ENCODE results near the gene RDX.
"Not testable (repeated sequence)": the region's sequence is repeated elsewhere in the genome, so short reads cannot be mapped to it uniquely, and the experiment has no call there.

RDX gene

DNA sequence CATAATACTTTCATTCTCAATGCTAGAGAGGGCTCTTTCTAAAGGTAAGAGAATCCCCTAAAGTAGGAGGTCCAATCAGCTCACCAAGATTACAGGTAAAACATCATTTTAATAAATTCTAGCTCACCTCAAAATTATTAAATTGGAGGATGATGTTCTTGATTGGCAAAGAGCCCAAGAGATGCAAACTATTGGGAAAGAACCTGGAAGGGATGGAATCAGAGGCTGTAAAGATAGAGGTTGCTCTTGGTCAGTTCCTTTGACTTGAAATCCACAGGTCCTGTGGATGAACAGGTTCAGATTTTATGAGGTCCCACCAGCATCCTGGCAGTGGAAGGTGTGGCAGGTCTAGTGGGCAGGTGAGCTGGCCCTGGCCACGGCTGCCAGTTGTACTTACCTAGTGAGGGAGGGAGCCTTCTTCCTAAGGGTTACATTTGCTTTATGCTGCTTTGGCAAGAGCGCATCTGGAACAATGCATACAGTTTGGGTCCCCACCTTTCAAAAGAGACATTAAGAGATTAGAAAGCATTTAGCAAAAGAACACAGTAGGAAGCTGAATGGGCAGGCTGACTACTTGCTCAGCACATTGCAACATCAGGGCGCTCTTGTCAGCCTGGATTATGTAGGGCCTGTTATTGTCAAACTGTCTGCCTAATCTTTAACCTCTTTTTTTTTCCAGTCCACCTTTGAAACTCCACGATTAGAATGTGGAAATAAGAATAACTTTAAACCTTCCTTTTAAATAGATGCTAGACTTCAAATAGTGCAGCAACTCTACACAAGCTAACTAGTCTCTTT is 97.0 kb downstream of the RDX start:
- no peak for DNase-seq

DNA sequence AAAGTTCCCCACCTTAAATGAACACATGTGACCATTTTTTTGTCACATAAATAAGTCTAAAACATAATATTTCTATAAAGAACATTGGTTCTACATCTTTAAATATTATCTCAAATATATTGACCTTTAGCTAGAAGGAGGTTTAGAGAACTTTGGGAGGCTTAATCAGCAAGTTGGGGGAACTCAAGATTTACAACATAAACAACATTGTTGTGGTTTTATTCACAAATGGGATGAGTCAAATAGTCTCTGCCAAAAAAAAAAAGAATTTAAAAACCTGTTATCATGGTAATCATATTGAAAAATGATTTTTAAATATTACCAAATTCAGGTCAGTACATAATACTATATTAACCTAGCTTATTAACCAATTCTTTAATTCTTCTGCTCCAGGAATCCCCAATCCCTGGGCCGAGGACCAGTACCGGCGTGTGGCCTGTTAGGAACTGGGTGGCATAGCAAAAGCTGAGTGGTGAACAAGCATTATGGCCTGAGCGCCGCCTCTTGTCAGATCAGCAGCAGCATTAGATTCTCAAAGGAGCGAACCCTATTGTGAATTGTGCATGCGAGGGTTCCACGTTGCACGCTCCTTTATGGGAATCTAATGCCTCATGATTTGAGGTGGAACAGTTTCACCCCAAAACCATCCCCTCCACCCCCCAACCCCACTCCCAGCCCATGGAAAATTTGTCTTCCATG is 98.2 kb downstream of the RDX start:
- DNase-seq, result no peak

DNA sequence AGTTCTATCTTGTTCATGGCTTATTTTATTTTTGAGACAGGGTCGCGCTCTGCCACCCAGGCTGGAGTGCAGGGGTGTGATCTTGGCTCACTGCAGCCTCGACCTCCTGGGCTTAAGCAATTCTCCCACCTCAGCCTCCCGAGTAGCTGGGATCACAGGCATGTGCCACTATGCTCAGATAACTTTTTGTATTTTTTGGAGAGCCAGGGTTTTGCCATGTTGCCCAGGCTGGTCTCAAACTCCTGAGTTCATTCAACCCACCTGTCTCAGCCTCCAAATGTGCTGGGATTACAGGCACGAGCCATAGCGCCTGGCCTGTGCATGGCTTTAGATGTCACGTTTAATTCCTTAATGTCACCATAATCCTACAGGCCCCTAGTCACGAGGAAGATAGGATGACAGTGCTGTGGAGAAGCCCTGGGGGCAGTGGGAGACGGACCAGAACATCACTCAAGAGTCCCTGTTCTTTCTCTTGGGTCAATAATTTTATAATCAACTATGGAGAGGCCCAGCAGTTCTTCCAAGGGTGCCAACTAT is 99.5 kb downstream of the RDX start:
- no peak for DNase-seq

DNA sequence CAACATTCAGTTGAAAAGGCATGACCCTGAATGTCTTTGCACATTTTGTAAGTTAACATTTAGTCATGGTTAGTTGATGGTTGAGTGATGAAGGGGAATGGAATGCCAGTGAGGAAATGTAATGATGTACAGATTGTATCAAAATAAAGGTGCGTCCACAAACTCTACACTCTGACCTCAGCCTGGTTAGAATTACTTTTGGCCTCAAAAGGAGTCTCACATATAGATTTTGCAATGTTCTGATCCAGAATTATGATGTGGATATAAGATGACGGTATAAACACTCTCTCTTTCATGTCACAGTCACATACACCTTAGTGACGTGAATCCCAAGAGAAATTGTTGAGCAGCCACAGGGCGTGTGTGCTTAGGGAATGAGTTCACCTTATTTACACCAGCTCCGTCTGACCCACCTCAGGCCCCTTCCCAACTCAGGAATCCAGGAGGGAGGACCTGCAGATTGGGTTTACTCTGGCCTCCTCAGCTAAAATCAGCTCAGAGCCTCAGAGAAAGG is 100.1 kb downstream of the RDX start:
- DNase-seq, result no peak

DNA sequence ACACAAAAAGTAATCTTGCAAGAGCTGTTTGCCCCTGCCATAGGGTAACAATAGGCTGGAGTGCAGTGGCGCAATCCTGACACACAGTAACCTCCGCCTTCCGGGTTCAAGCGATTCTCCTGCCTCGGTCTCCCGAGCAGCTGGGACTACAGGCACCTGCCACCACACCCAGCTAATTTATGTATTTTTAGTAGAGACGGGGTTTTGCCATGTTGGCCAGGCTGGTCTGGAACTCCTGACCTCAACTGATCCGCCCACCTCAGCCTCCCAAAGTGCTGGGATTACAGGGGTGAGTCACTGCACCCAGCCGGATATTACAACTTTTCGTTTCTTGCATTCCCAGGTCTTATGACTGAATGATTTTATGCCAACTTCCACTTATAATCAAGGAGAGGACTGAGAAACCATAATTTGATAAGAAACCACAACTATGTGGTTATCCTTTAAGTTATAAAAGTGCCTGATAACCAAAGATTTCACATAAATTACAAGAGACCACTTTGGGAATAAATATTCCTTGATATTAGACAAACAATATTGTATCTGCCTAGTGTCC is 102.1 kb downstream of the RDX start:
- not testable (repeated sequence) for DNase-seq

DNA sequence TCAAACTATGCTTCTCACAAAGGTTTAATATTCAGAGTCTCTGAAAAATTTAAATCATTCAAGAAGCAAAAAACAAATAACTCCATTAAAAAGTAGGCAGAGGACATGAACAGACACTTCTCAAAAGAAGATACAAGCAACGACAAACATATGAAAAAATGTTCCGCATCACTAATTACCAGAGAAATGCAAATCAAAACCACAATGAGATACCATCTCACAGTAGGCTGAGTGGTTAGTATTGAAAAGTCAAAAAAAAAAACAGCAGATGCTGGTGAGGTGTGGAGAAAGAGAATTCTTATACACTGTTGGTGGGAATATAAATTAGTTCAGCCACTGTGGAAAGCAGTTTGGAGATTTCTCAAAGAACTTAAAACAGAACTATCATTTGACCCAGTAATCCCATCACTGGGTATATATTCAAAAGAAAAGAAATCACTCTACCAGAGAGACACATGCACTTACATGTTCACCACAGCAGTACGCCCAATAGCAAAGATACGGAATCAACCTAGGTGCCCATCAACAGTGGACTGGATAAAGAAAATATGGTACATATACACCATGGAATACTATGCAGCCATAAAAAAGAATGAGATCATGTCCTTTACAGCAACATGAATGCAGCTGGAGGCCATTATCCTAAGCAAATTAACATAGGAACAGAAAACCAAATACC is 103.7 kb downstream of the RDX start:
- not testable (repeated sequence) for DNase-seq

DNA sequence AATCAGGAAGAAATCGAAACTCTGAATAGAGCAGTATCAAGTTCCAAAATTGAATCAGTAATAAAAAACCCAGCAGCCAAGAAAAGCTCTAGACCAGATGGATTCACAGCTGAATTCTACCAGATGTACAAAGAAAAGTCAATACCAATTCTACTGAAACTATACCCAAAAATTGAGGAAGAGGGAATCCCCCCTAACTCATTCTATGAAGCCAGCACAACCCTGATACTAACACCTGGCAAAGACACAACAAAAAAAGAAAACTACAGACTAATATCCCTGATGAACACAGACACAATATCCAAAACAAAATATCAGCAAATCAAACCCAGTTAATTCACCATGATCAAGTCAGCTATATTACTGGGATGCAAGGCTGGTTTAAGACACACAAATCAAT is 105.5 kb downstream of the RDX start:
- DNase-seq, result no peak

DNA sequence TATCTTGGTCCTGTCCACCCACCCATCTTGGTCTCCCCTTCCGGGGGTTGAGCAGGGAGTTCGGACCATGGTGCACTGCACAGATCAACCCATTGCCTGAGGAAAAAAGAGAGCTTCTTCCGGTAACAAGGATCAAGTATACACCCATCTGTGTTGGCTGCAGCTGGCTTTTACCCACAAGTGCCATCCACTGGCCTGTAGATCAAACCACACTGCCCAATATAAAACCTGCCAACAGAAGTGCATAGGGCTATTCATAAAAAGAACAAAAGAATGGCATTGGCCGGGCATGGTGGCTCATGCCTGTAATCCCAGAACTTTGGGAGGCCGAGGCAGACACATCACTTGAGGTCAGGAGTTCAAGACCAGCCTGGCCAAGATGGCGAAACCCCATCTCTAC is 108.7 kb downstream of the RDX start:
- no peak for DNase-seq

DNA sequence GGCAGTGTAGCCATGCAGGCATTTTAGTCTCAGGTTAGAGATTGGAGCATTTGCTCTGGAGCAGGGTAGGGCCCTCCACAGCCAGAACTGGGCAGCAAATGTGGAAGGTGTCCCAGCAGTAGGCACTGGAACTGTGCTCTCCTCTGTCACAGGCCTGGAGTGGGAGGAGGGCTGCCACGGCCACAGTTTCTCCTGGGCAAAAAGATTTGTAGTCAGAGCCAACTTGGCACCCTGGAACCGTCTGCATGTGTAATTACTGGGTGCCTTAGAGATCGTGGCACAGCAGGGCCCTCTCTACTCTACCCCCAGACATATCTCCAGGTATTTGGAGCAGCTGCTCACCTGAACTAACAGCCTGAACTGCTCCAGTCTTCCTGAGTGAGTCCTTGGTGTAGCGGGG is 109.5 kb downstream of the RDX start:
- no peak for DNase-seq

DNA sequence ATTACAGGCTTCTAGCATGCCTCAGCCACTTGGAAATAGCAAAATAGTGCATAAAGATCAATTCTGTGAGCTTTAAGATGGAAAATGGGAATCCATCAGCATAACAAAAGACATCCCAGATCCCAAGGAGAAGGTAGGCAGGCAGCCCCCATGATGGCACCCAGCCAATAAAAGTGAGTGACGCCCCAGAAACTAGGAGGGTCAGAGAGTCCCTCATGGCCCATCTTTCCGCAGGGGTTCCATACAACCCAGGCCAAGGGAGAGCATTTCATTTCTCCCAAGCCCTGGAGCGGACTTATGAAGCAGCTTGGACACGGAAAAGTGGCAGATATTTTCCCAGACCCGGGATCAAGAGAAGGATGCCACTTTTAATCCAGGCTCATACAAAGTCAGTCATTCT is 110.0 kb downstream of the RDX start:
- DNase-seq, result no peak

DNA sequence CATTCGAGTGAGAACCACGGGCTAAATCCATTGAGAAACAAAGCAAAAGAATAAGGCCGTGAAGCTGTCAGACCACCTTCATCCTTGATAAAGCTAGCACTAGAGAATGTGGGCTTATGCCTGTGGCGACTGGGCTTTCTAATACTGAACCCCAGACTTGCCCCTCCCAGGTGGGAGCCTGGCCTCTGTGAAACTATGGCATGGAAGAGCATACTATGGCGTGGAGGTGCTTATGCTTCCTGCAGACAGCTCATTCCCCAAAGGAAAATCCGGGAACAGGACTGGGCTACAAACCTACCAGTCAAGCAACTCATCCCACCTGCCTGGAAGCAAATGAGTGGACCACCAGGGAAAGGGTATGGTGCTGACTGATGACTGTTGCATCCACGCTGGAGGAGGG is 110.8 kb downstream of the RDX start:
- no peak for DNase-seq

DNA sequence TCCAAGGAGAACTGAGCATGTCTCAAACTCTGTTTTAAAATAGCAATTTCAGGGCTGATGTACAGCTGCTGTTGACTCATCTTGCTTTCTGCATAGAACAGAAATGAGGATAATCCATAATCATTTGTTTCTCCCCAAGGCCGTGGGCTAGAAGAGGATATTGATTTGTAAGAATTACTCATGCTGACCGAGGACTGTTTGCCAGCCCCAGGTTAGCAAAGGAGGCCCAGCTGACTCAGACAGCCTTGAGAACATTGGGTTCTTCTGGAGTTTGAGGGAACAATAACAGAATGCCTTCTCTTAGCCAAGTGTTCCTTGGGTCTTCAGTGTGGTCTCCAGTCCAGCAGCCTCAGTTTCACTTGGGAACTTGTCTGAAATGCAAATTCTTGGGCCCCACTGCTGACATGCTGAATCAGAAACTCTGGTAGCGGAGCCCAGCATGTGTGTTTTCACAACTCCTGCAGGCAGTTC is 111.3 kb downstream of the RDX start:
- no peak for DNase-seq

DNA sequence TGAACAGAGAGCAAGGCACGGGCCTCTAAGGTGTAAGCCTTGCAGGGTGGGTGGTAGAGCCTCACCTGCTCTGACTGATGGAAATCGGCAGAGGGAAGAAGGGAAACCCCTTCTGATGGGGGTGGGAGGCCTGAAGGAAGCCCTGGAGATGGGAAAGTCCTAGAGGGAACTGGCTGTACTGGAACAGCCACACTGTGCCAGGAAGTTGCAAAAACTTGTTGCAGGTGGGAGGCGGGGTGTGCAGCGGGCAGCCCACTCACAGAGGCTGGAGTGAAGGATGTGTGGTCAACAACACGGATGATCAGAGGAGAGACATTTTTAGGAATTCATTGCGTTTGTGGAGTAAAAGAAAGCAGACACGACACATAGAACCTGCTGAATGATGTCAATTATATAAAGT is 112.0 kb downstream of the RDX start:
- no peak for DNase-seq

DNA sequence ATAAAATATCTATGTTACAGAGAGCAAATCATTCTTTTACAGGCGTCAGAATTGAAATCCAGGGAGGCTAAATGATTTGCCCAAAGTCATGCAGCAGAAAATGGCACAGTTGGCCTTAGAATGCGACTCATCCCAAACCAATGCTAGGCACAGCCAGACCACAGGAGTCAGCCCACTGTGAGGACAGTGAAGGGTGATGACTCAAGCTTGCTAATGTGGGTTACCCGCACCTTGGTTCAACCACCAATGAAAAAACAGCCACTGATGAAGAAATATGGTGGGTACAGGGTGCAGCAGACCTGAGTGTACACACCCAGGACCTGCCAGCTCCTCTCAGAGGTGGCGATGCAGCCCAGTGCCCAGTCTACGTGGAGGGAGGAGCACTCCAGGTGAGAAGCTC is 113.5 kb downstream of the RDX start:
- no peak for DNase-seq

DNA sequence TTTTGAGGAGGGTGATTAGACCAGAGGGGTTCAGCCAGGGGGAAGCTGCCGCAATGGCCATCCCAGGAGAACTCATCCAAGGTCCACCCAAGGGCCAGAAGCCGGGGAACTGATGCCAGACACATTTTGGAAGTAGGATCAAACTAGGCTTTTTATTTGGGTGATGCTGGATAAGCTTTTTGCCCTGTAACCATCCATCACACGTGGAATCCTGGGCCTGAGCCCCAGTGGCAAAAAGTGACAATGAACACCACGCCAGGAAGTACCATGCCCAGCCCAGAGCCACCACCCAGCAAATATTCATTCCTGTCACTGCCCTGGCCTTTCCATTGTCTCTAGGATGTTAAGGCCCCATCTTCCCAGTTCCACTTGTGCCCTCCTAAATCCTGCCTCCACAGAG is 117.3 kb downstream of the RDX start:
- no peak for DNase-seq

DNA sequence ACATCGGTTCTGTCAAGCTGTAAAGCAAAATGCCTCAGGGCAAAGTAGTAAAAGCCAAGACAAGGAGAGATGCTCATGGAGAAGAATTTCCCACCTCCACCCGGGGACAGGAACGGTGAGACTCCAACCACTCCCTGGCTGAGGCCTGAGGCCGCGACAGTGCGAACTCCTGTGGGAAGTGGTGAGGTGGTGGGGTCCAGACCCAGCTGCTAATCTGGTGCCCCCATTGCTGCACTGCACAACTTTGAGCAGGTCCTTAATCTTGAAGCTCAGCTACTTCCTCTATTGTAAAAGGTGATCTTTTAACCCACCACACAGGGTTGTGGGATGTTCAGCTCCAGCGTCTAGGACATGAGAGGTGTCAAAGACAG is 119.3 kb downstream of the RDX start:
- no peak for DNase-seq

DNA sequence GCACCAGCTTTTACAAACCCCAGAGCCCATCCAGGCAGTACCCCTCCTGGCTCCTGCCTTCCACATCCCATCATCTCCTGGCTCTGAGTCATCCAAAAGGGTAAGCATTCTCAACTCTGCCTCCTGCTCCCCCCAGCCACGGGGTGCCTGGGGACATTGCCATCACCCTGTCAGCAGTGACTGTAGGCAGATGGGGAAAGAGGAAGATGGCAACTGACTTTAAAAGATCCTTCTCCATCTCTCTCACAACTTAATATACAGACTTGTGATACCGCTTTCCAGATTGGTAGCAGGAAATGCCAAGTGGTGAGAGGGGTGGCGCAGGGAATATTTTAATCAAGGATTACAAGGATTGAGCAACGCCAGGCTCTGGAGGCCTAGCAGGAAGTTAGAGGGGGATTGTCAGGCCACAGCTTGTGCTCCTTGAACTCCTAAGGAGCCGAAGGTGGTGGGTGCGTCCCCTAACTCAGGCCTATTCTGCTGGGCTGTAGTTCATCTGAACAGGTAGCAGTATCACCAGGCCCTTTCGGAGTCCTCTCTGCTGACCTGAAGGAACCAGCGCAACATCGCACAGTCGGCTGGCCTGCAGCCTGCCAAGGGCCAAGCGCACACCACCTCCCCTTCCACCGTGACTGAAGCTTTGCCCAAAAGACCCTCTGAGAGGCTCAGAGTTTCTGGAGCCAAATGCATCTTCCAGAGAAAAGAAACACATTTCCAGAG is 119.9 kb downstream of the RDX start:
- no peak for DNase-seq

DNA sequence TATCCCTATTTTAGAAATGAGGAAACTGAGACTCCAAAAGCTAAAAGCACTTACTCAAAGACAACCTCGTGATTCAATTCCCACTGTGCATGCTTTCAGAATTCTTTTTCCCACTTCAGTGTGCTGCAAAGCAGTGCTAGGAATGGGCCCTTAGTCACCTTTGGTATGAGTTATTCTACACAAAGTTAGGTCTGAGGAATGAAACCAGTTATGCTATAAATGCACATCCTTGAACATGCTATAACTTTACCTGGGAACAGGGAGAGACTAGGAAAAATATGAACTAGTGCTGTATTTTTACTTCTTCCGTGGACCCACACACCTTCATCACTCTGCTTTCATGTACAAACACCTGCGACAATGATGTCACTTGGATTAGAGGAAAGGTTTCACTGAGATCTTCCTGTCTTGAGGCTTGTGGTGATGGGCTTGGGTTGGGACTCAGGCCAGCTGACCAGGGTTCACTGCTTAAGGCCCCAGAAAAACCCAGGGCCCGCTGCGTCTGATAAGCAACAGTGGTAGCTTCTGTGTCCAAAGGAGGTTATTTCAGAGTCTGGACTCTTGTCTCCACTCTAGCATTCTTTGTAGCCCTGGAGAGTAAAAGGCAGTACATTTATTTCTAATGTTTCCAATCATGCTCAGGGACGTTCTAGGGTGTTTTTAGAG is 121.6 kb downstream of the RDX start:
- DNase-seq, result no peak

DNA sequence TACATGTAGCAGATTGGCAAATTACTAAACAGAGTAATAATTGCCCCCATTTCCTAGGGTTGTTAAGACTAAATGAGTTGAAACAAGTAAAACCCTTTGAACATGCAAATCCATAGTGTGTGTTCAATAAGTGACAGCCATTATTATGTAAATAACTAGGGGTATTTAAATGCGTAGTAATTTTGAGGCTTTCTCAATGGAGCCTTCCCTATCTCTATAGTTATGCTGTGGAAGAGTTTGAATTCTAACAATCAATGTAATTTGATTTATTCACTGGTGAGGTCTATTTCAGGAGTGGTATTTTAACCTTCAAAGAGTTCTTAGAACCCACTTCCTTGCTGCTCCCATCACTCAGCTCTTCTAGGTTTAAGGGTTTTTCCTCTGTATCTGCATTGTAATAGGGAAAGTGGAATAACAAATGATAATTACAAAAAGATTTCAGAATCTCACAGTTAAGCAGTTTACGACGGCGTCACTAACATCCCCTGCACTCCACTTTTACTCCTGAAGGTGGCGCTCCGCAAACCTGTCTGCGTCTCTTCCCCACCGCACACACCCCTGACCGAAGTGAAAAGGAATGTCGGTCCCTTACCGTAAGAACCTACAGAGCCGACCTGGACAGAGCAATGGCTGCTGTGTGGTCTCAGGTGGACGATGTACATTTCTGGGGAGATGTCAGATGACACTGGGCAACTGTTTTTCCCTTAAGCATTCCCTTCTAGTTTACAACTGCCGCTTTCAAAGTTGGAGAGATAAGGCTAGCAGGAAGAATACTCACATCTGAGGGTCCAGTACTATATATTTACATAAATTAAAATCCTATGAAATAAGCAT is 122.4 kb downstream of the RDX start:
- DNase-seq, result no peak

DNA sequence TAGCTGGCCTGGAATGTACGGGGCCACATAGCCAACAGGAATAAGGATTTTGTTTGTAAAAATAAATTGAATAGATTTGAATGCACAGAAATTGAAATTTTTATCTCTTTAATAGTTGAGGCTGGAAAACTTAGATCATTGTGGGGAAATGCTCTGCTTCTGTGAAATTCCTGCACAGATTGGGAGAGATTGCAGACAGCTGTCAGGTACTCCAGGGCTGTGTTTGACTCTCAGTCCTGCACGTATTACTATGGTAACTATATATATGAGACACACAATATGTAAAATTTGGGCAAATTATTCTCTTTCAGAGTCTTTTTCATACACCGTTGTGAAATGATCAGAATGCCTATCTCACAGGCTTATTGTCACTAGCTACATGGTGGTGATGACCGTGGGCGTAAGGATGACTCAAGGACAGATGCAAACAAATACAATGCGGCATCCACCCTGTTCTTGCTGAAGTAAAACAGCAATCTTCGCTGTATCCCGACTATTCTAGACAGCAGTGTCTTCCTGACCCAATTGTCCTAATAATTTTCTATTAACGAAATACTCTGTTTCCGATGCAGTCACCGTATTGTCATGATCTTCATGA is 123.8 kb downstream of the RDX start:
- no peak for DNase-seq

DNA sequence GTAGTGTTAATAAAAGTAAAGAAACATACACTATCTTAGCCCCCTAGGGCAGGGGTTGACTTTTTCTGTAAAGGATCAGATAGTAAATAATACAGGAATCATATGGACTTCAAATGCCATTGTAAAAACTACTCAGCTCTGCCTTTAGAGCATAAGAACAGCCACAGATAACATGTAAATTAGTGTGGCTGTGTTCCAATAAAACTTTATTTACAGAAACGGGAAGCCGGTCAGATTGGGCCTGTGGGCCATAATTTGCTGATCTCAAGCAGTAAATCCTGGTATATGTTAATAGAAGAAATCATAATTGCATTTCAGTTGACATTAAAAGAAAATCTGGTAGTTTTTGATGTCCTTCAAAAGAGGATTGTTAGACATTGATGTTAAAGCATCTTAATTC is 126.7 kb downstream of the RDX start:
- DNase-seq, result no peak
